ENCODE measurements around the gene RGP1.

DNA sequence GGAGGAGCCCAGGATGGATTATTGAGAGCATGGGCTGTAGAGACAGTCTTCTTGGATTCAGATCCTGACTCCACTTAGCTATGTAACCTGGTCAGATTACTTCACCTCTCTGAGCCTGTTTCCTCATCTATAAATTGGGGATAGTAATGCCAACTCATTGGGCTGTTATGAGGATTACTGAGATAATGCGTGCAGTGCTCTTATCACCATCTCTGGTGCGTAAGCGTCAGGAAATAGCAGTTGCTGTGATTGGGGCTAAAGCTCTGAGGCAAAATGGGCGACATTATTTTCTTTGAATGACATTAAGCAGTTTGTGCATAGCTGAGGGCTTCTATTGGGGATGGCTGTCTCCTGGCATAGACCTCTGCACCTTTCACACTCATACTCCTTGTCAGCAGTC, 6.0 kb downstream of the RGP1 start:
- TF ChIP-seq POLR2A (IDR thresholded peaks at IDR 0.05; ENCODE audit: low read depth, low read length) (no peak), TAF1 (IDR thresholded peaks at IDR 0.05; ENCODE audit: low read depth, low read length) (no peak), POLR2AphosphoS5 (IDR thresholded peaks at IDR 0.05; ENCODE audit: low read depth, low read length) (no peak), SPI1 (IDR thresholded peaks at IDR 0.05; ENCODE audit: low read depth, low read length) (no peak), PAX5 (IDR thresholded peaks at IDR 0.05; ENCODE audit: insufficient read depth, low read length, severe bottlenecking) (no peak)
